Esophagus muscularis mucosa (tissue), 4 donors: ENCODE results near the gene SNX8.

Source experiments
- CTCF ChIP-seq, 3 experiments: fragments of 200-600 bp in 2 of 3; fragments of 450-650 bp in 1 of 3; sonication (generic) in 2 of 3; IDR thresholded peaks; one replicate each; pipeline ENCODE4 v1.5.1; 2017 to 2019; ENCODE audit warnings: antibody characterized with exemption in 3 of 3, mild to moderate bottlenecking in 2 of 3, moderate library complexity in 1 of 3
- EP300 ChIP-seq: sonication (generic); formaldehyde crosslinking; IDR thresholded peaks from one replicate; pipeline ENCODE4 v1.6.1; 2017; ENCODE audit warnings: antibody characterized with exemption
- POLR2A ChIP-seq: fragments of 450-650 bp; IDR thresholded peaks from one replicate; pipeline ENCODE4 v1.6.1; 2017; ENCODE audit warnings: antibody characterized with exemption, moderate library complexity, mild to moderate bottlenecking, low read depth

- no peak for TF ChIP-seq EP300
- no peak for TF ChIP-seq CTCF (IDR thresholded peaks at IDR 0.05)
- no peak for TF ChIP-seq POLR2A
Observed at GRCh38 chr7:2321020-2321419, 6.8 kb upstream of the SNX8 start.
